Left lung (tissue), 10 donors: ENCODE results near the gene HMGCS1. TPM values are rescaled to one million over a fixed set of nuclear protein-coding genes. Genes with fewer than 3 reads are reported as not detected.
A peak's percentile ranks its signal among the peaks of the same experiment; 100 is the strongest.

Source experiments
- ATAC-seq: fragments of 200-7000 bp; cut with Tn5 transposase; one replicate; pipeline ENCODE4 v1.9.1; 2020; ENCODE audit warnings: moderate library complexity
- DNase-seq, 4 donors: peaks; one replicate each; pipeline ENCODE4 v3.0.0-alpha.2; 2013 to 2020
- H3K27ac ChIP-seq, 2 donors: fragments of 200-600 bp; sonication (generic) in 1 of 2; one replicate each; pipeline versions ENCODE4 v1.5.0 to v1.8.0; 2020 to 2021
- H3K27me3 ChIP-seq, 2 donors: fragments of 200-600 bp; sonication (generic) in 1 of 2; one replicate each; pipeline versions ENCODE4 v1.5.0 to v1.8.0; 2020 to 2021
- H3K36me3 ChIP-seq, 2 donors: fragments of 200-600 bp; sonication (generic) in 1 of 2; one replicate each; pipeline versions ENCODE4 v1.5.0 to v1.8.0; 2020 to 2021
- H3K4me1 ChIP-seq, 2 donors: fragments of 200-600 bp; one replicate each; pipeline ENCODE4 v1.8.0; 2021
- H3K4me3 ChIP-seq, 2 donors: fragments of 200-600 bp; sonication (generic) in 1 of 2; one replicate each; pipeline versions ENCODE4 v1.5.0 to v1.8.0; 2020 to 2021; ENCODE audit warnings: mild to moderate bottlenecking in 1 of 2
- H3K9me3 ChIP-seq, 2 donors: fragments of 200-600 bp; sonication (generic) in 1 of 2; one replicate each; pipeline versions ENCODE4 v1.5.0 to v1.8.0; 2020 to 2021
- CTCF ChIP-seq, 2 donors: fragments of 200-600 bp; sonication (generic) in 1 of 2; IDR thresholded peaks; one replicate each; pipeline versions ENCODE4 v1.5.0 to v1.8.0; 2021; ENCODE audit warnings: antibody characterized with exemption in 2 of 2
- intact Hi-C, 2 donors: fragments of 100-400 bp; cut with DNase I; formaldehyde crosslinking; loops; one replicate each; pipeline versions ENCODE4 v1.11.2 to v1.14.2; 2022
- polyA plus RNA-seq, 6 donors: library from polyadenylated mRNA; unstranded; fragments of 120-200 nt; gene quantifications; one replicate each; pipeline ENCODE4 v1.2.1, GENCODE V29; 2013; ENCODE audit not compliant: insufficient read length in 6 of 6
- total RNA-seq, 2 donors: library from RNA; stranded (reverse); fragmentation: NEBNext Ultra II Directional; extraction: Animal tissue kit (Norgen Biotek cat#: 25700); gene quantifications; one replicate each; pipeline ENCODE4 v1.2.1, GENCODE V29; 2021
- donor health status: DM: no; HTN: yes; CAD: no.
- donor health status: DM: no; HTN: no; CAD: no.

Gene HMGCS1
- total and polyA plus RNA-seq, 8 donors: 49.2 to 279 (median 59.5) TPM

- ATAC-seq: no peak
- intact Hi-C loops: no loop called here
Measured at GRCh38 chr5:43303242-43303641, 10.0 kb downstream of the HMGCS1 start.

GRCh38 chr5:43302481-43302880, 10.7 kb downstream of the HMGCS1 start:
- no peak for TF ChIP-seq CTCF (IDR thresholded peaks at IDR 0.05)
- ATAC-seq: no peak
- intact Hi-C loops: no loop called here
- H3K4me1 ChIP-seq: peaks cover 4 to 26% of the 10 kb centered on the region in 2 donors
- H3K36me3 ChIP-seq: peaks cover 0 to 52% of the 10 kb centered on the region in 2 donors
- no peak overlapping the region for H3K4me3 ChIP-seq
- no peak for DNase-seq
- H3K9me3 ChIP-seq: no peaks in the 10 kb centered on the region
- no peaks in the 10 kb centered on the region for H3K27me3 ChIP-seq
- H3K27ac ChIP-seq: no peak overlapping the region

More at GRCh38 chr5:43303242-43303641, 10.0 kb downstream of the HMGCS1 start:
- Histone ChIP-seq H3K27me3 (no peaks in the 10 kb centered on the region), H3K9me3 (no peaks in the 10 kb centered on the region), H3K27ac (no peak overlapping the region), H3K4me3 (no peak overlapping the region), H3K36me3 (peaks cover 0 to 44% of the 10 kb centered on the region in 2 donors), H3K4me1 (peaks cover 4 to 26% of the 10 kb centered on the region in 2 donors)
- DNase-seq: no peak
- TF ChIP-seq CTCF (IDR thresholded peaks at IDR 0.05): no peak

GRCh38 chr5:43301653-43302091, 11.5 kb downstream of the HMGCS1 start:
- Histone ChIP-seq H3K4me3 (no peak overlapping the region), H3K36me3 (peaks cover 0 to 60% of the 10 kb centered on the region in 2 donors), H3K27me3 (no peaks in the 10 kb centered on the region), H3K27ac (no peak overlapping the region), H3K4me1 (peaks cover 4 to 26% of the 10 kb centered on the region in 2 donors), H3K9me3 (no peaks in the 10 kb centered on the region)
- TF ChIP-seq CTCF (IDR thresholded peaks at IDR 0.05): no peak
- intact Hi-C loops: no loop called here
- DNase-seq: no peak
- peak; percentile 31 for ATAC-seq

GRCh38 chr5:43300112-43300511, 13.1 kb downstream of the HMGCS1 start:
- peaks cover 0 to 69% of the 10 kb centered on the region in 2 donors for H3K36me3 ChIP-seq
- H3K4me1 ChIP-seq: peaks cover 4 to 16% of the 10 kb centered on the region in 2 donors
- no peak for DNase-seq
- intact Hi-C loops: no loop called here
- ATAC-seq: no peak
- no peak overlapping the region for H3K27ac ChIP-seq
- H3K9me3 ChIP-seq: no peaks in the 10 kb centered on the region
- no peak for TF ChIP-seq CTCF (IDR thresholded peaks at IDR 0.05)
- H3K27me3 ChIP-seq: no peaks in the 10 kb centered on the region
- H3K4me3 ChIP-seq: no peak overlapping the region

GRCh38 chr5:43298443-43298842, 14.8 kb downstream of the HMGCS1 start:
- Histone ChIP-seq H3K36me3 (peaks cover 0 to 85% of the 10 kb centered on the region in 2 donors), H3K4me3 (no peak overlapping the region), H3K27me3 (no peaks in the 10 kb centered on the region), H3K4me1 (peaks cover 4 to 16% of the 10 kb centered on the region in 2 donors), H3K27ac (no peak overlapping the region), H3K9me3 (no peaks in the 10 kb centered on the region)
- ATAC-seq (no peak), DNase-seq (no peak)
- intact Hi-C loops: no loop called here
- TF ChIP-seq CTCF (IDR thresholded peaks at IDR 0.05): no peak
